ENCODE results near the gene CMTR2. TPM values are rescaled to one million over a fixed set of nuclear protein-coding genes. Genes with fewer than 3 reads are reported as not detected.
A peak's percentile ranks its signal among the peaks of the same experiment; 100 is the strongest.

Gene CMTR2
- total RNA-seq, 6 experiments from 2014 or later, result 8.4 to 15.9 (median 10.5) TPM

GRCh38 chr16:71311553-71312158 is 22.5 kb upstream of the CMTR2 start:
- Histone ChIP-seq H3K27me3 (no peaks in the 10 kb centered on the region), H3K9me3 (no peaks in the 10 kb centered on the region), H3K4me1 (no peaks in the 10 kb centered on the region), H3K36me3 (no peaks in the 10 kb centered on the region), H3K27ac (no peak overlapping the region), H3K4me3 (no peak overlapping the region)
- no peak for TF ChIP-seq POLR2A (IDR thresholded peaks at IDR 0.05)
- peak; percentile 81 to 86 (median 84) for TF ChIP-seq CTCF (IDR thresholded peaks at IDR 0.05)
- ATAC-seq, result peak; percentile 53 to 59 (median 57)
- no peak for DNase-seq
- 13% methylated on average over 7 of the region's 7 CpGs for WGBS (ENCODE audit: insufficient coverage, low coverage, low lambda C conversion rate, missing lambda C conversion rate)
- intact Hi-C loops (cut with DNase I), result no loop called here

- H3K9me3 ChIP-seq, result no peaks in the 10 kb centered on the region
- no peaks in the 10 kb centered on the region for H3K4me1 ChIP-seq
- WGBS (ENCODE audit: insufficient coverage, low coverage, low lambda C conversion rate, missing lambda C conversion rate), result 65% methylated on average over 3 of the region's 5 CpGs
- H3K27me3 ChIP-seq, result no peaks in the 10 kb centered on the region
- intact Hi-C loops (cut with DNase I), result no loop called here
- no peak overlapping the region for H3K4me3 ChIP-seq
- ATAC-seq, result no peak
- H3K27ac ChIP-seq, result no peak overlapping the region
- TF ChIP-seq POLR2A (IDR thresholded peaks at IDR 0.05) (no peak), CTCF (IDR thresholded peaks at IDR 0.05) (no peak)
- DNase-seq, result no peak
- no peaks in the 10 kb centered on the region for H3K36me3 ChIP-seq
These were observed 14.7 kb upstream of the CMTR2 start for GRCh38 chr16:71303938-71304337.

- TF ChIP-seq POLR2A (IDR thresholded peaks at IDR 0.05), result no peak
- TF ChIP-seq CTCF (IDR thresholded peaks at IDR 0.05), result no peak
- ATAC-seq (no peak), DNase-seq (no peak)
- peak overlapping the region in 2 of 3 donors; percentile 5 to 45 for H3K27ac ChIP-seq
- no peaks in the 10 kb centered on the region for H3K9me3 ChIP-seq
- no peaks in the 10 kb centered on the region for H3K36me3 ChIP-seq
- no peaks in the 10 kb centered on the region for H3K27me3 ChIP-seq
- intact Hi-C loops (cut with DNase I), result no loop called here
- H3K4me3 ChIP-seq, result no peak overlapping the region
- H3K4me1 ChIP-seq, result peaks cover 0 to 9% (median 0%) of the 10 kb centered on the region in 4 donors
- WGBS (ENCODE audit: insufficient coverage, low coverage, low lambda C conversion rate, missing lambda C conversion rate), result 47% methylated on average over 2 of the region's 2 CpGs
These were observed 8.1 kb upstream of the CMTR2 start for GRCh38 chr16:71297341-71297634.

- peak overlapping the region in 2 of 3 donors; percentile 5 to 45 for H3K27ac ChIP-seq
- peak; percentile 86 to 93 (median 92) for ATAC-seq
- H3K27me3 ChIP-seq, result no peaks in the 10 kb centered on the region
- DNase-seq, result peak in 1 of 3 donors; percentile 51
- intact Hi-C loops (cut with DNase I), result no loop called here
- peaks cover 0 to 9% (median 0%) of the 10 kb centered on the region in 4 donors for H3K4me1 ChIP-seq
- no peak for TF ChIP-seq POLR2A (IDR thresholded peaks at IDR 0.05)
- no peak for TF ChIP-seq CTCF (IDR thresholded peaks at IDR 0.05)
- no peak overlapping the region for H3K4me3 ChIP-seq
- WGBS (ENCODE audit: insufficient coverage, low coverage, low lambda C conversion rate, missing lambda C conversion rate), result 29% methylated on average over 3 of the region's 3 CpGs
- no peaks in the 10 kb centered on the region for H3K36me3 ChIP-seq
- H3K9me3 ChIP-seq, result no peaks in the 10 kb centered on the region
These were observed 7.6 kb upstream of the CMTR2 start for GRCh38 chr16:71296584-71297340.
